DMS 273 (cell line): ENCODE data around the gene RAP1GAP.
A peak's percentile ranks its signal among the peaks of the same experiment; 100 is the strongest.

Source experiments
- DNase-seq: peaks from one replicate; lab custom pipeline; 2025; ENCODE audit not compliant: unreplicated experiment; lab: John Stamatoyannopoulos, UW

The RAP1GAP gene

GRCh38 chr1:21614419-21615115, 54.6 kb downstream of the RAP1GAP start:
- DNase-seq = no peak

- DNase-seq = no peak
These were observed 55.9 kb downstream of the RAP1GAP start for GRCh38 chr1:21613072-21613867.

- no peak for DNase-seq
These were observed 57.1 kb downstream of the RAP1GAP start for GRCh38 chr1:21612057-21612456.

- no peak for DNase-seq
These were observed 58.0 kb downstream of the RAP1GAP start for GRCh38 chr1:21610989-21611785.

GRCh38 chr1:21610027-21610426, 59.1 kb downstream of the RAP1GAP start:
- DNase-seq = no peak

GRCh38 chr1:21608798-21609197, 60.4 kb downstream of the RAP1GAP start:
- no peak for DNase-seq

- DNase-seq = peak; percentile 45
These were observed 61.3 kb downstream of the RAP1GAP start for GRCh38 chr1:21607549-21608529.

GRCh38 chr1:21605964-21606705, 63.0 kb downstream of the RAP1GAP start:
- no peak for DNase-seq

- no peak for DNase-seq
These were observed 64.0 kb downstream of the RAP1GAP start for GRCh38 chr1:21605012-21605715.

- DNase-seq = no peak
These were observed 64.8 kb downstream of the RAP1GAP start for GRCh38 chr1:21604208-21604957.

GRCh38 chr1:21603177-21604138, 65.7 kb downstream of the RAP1GAP start:
- no peak for DNase-seq

- no peak for DNase-seq
These were observed 67.7 kb downstream of the RAP1GAP start for GRCh38 chr1:21601278-21602048.

- DNase-seq = no peak
These were observed 69.8 kb downstream of the RAP1GAP start for GRCh38 chr1:21599402-21599801.

GRCh38 chr1:21598904-21599303, 70.3 kb downstream of the RAP1GAP start:
- DNase-seq = no peak

- no peak for DNase-seq
These were observed 70.7 kb downstream of the RAP1GAP start for GRCh38 chr1:21598417-21598816.

GRCh38 chr1:21597753-21598152, 71.4 kb downstream of the RAP1GAP start:
- no peak for DNase-seq

- DNase-seq = no peak
These were observed 72.5 kb downstream of the RAP1GAP start for GRCh38 chr1:21596628-21597027.
